Osteocyte (in vitro differentiated cells): ENCODE results near the gene IFNL3. TPM values are rescaled to one million over a fixed set of nuclear protein-coding genes. Genes with fewer than 3 reads are reported as not detected.
"Not testable (repeated sequence)": the region's sequence is repeated elsewhere in the genome, so short reads cannot be mapped to it uniquely, and the experiment has no call there.

Source experiments
- DNase-seq: peaks from one replicate; pipeline ENCODE4 v3.0.0; 2021; ENCODE audit warnings: mixed read lengths; ENCODE audit not compliant: unreplicated experiment; ENCODE audit errors: extremely low spot score
- H3K27ac Mint-ChIP-seq: one replicate; pipeline ENCODE4 v1.8.0; 2021; ENCODE audit warnings: mild to moderate bottlenecking, mixed read lengths; ENCODE audit not compliant: unreplicated experiment
- H3K27me3 Mint-ChIP-seq: one replicate; pipeline ENCODE4 v1.8.0; 2021; ENCODE audit warnings: mixed read lengths; ENCODE audit not compliant: unreplicated experiment
- H3K36me3 Mint-ChIP-seq: one replicate; pipeline ENCODE4 v1.8.0; 2021; ENCODE audit warnings: mixed read lengths; ENCODE audit not compliant: unreplicated experiment
- H3K4me1 Mint-ChIP-seq: one replicate; pipeline ENCODE4 v1.8.0; 2021; ENCODE audit warnings: mixed read lengths; ENCODE audit not compliant: unreplicated experiment
- H3K4me3 Mint-ChIP-seq: one replicate; pipeline ENCODE4 v1.8.0; 2021; ENCODE audit warnings: mild to moderate bottlenecking, moderate library complexity, mixed read lengths; ENCODE audit not compliant: unreplicated experiment
- H3K9me3 Mint-ChIP-seq: one replicate; pipeline ENCODE4 v1.8.0; 2021; ENCODE audit warnings: mixed read lengths; ENCODE audit not compliant: unreplicated experiment
- CTCF ChIP-seq: fragments of 200-600 bp; sonication (generic); IDR thresholded peaks from 2 replicates; pipeline ENCODE4 v1.5.0; 2021; ENCODE audit warnings: antibody characterized with exemption, mild to moderate bottlenecking, moderate library complexity
- total RNA-seq: library from RNA; stranded (reverse); gene quantifications from 2 replicates; pipeline ENCODE4 v1.2.1, GENCODE V29; 2021

IFNL3 gene
- total RNA-seq, 1 donor from 2014 or later = not detected

GRCh38 chr19:39232708-39233107 lies 12.1 kb downstream of the IFNL3 start:
- DNase-seq = no peak
- H3K4me1 Mint-ChIP-seq = peaks cover 2% of the 10 kb centered on the region
- no peaks in the 10 kb centered on the region for H3K9me3 Mint-ChIP-seq
- no peaks in the 10 kb centered on the region for H3K36me3 Mint-ChIP-seq
- no peak overlapping the region for H3K4me3 Mint-ChIP-seq
- H3K27me3 Mint-ChIP-seq = peaks cover 3% of the 10 kb centered on the region
- no peak overlapping the region for H3K27ac Mint-ChIP-seq
- TF ChIP-seq CTCF = no peak

GRCh38 chr19:39230096-39230764 lies 14.6 kb downstream of the IFNL3 start:
- H3K4me3 Mint-ChIP-seq = no peak overlapping the region
- peaks cover 10% of the 10 kb centered on the region for H3K27me3 Mint-ChIP-seq
- no peak for TF ChIP-seq CTCF
- no peak for DNase-seq
- no peaks in the 10 kb centered on the region for H3K9me3 Mint-ChIP-seq
- H3K4me1 Mint-ChIP-seq = no peaks in the 10 kb centered on the region
- H3K36me3 Mint-ChIP-seq = no peaks in the 10 kb centered on the region
- H3K27ac Mint-ChIP-seq = no peak overlapping the region

DNA sequence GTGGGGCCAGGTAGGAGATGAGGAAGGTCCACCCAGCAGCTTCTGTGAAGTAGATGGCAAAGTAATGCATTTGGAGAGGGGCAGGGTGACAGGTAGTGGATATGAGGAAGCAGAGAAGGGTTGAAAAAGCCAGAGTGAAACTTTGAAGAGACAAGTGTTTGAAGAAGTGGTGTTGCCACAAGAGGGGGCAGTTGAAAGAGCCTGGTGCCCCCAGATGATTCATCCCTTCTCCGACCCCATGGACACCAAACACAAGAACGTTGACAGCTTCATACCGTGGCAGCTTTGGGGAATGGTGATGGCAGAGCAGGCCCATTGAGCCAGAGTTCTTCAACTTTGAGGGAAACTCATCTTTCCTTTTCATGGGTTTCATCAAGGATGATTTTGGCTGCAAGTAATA lies 19.9 kb downstream of the IFNL3 start:
- no peaks in the 10 kb centered on the region for H3K4me1 Mint-ChIP-seq
- no peak for TF ChIP-seq CTCF
- H3K36me3 Mint-ChIP-seq = no peaks in the 10 kb centered on the region
- no peak overlapping the region for H3K27ac Mint-ChIP-seq
- H3K27me3 Mint-ChIP-seq = peaks cover 22% of the 10 kb centered on the region
- no peak overlapping the region for H3K4me3 Mint-ChIP-seq
- no peak for DNase-seq
- H3K9me3 Mint-ChIP-seq = no peaks in the 10 kb centered on the region

GRCh38 chr19:39223703-39224279 lies 21.0 kb downstream of the IFNL3 start:
- no peaks in the 10 kb centered on the region for H3K9me3 Mint-ChIP-seq
- H3K27ac Mint-ChIP-seq = no peak overlapping the region
- H3K4me1 Mint-ChIP-seq = no peaks in the 10 kb centered on the region
- no peak overlapping the region for H3K4me3 Mint-ChIP-seq
- H3K27me3 Mint-ChIP-seq = peaks cover 26% of the 10 kb centered on the region
- no peak for TF ChIP-seq CTCF
- H3K36me3 Mint-ChIP-seq = no peaks in the 10 kb centered on the region
- no peak for DNase-seq

- not testable (repeated sequence) for H3K4me3 Mint-ChIP-seq, H3K36me3 Mint-ChIP-seq, H3K27ac Mint-ChIP-seq, H3K4me1 Mint-ChIP-seq, H3K9me3 Mint-ChIP-seq, DNase-seq
- peaks cover 17% of the 10 kb centered on the region for H3K27me3 Mint-ChIP-seq
Observed at GRCh38 chr19:39219108-39219507, 25.7 kb downstream of the IFNL3 start.
